K562 (cell line): Measurements from ENCODE around the gene PREX1.

Source experiments
- GATA2 ChIP-seq: sonication (generic); formaldehyde crosslinking; IDR thresholded peaks from 2 replicates; pipeline ENCODE4 v1.4.0; 2020; ENCODE audit warnings: mild to moderate bottlenecking, missing genetic modification reagents
- GTF2A2 ChIP-seq: IDR thresholded peaks from 2 replicates; pipeline ENCODE4 v1.6.1; 2016; ENCODE audit warnings: mild to moderate bottlenecking, missing genetic modification characterization, missing compliant biosample characterization
- HNRNPUL1 ChIP-seq: fragments of 200-400 bp; formaldehyde crosslinking; IDR thresholded peaks from 2 replicates; pipeline ENCODE4 v1.6.1; 2017; ENCODE audit warnings: low read length
- L3MBTL2 ChIP-seq: fragments of 450-650 bp; IDR thresholded peaks from 2 replicates; pipeline ENCODE4 v1.6.1; 2016; ENCODE audit warnings: mild to moderate bottlenecking, moderate library complexity
- MYBL2 ChIP-seq, 2 experiments: fragments of 450-650 bp in 1 of 2; sonication (generic) in 1 of 2; formaldehyde crosslinking in 1 of 2; IDR thresholded peaks; 2 replicates each; pipeline versions ENCODE4 v1.6.1 to v1.8.1; 2017 to 2022; ENCODE audit warnings: borderline replicate concordance in 1 of 2, inconsistent platforms in 1 of 2, low read depth in 1 of 2, mild to moderate bottlenecking in 1 of 2, missing genetic modification reagents in 1 of 2, moderate library complexity in 1 of 2
- NFIC ChIP-seq: fragments of 450-650 bp; IDR thresholded peaks from 2 replicates; pipeline ENCODE4 v1.6.1; 2017; ENCODE audit warnings: mild to moderate bottlenecking, inconsistent platforms
- POLR2A ChIP-seq: fragments of 450-650 bp; conservative IDR thresholded peaks from 2 replicates; pipeline ENCODE4 v1.6.1; 2016
- PTBP1 ChIP-seq: fragments of 200-400 bp; formaldehyde crosslinking; IDR thresholded peaks from 2 replicates; pipeline ENCODE4 v1.6.1; 2017; ENCODE audit warnings: low read depth, low read length
- RFX5 ChIP-seq: IDR thresholded peaks from 2 replicates; pipeline ENCODE4 v1.6.1; 2011; ENCODE audit warnings: low read depth, mild to moderate bottlenecking, improper control_type of control experiment, low read length
- XRCC5 ChIP-seq: fragments of 200-400 bp; formaldehyde crosslinking; IDR thresholded peaks from 2 replicates; pipeline ENCODE4 v1.6.1; 2017; ENCODE audit warnings: low read depth, mild to moderate bottlenecking, low read length
- ZNF274 ChIP-seq: IDR thresholded peaks from 2 replicates; pipeline ENCODE4 v1.6.1; 2011; ENCODE audit warnings: low read depth, mild to moderate bottlenecking, low read length, moderate library complexity, borderline replicate concordance
- TF ChIP-seq, protein P1 (sequence below): fragments of 250-450 bp; sonication (Bioruptor Pico); IDR thresholded peaks from 2 replicates; pipeline ENCODE4 v1.4.0; 2020; ENCODE audit warnings: mild to moderate bottlenecking, moderate library complexity
- TF ChIP-seq, protein P2 (sequence below), 3 experiments: IDR thresholded peaks in 2 of 3; conservative IDR thresholded peaks in 1 of 3; 2 replicates each; pipeline ENCODE4 v1.5.1; 2011 to 2012; ENCODE audit warnings: low read length in 3 of 3, mild to moderate bottlenecking in 3 of 3, control low read depth in 2 of 3, improper control_type of control experiment in 1 of 3, inconsistent platforms in 1 of 3, low read depth in 1 of 3, mixed read lengths in 1 of 3, moderate library complexity in 1 of 3; ENCODE audit not compliant: insufficient read depth in 2 of 3

DNA sequence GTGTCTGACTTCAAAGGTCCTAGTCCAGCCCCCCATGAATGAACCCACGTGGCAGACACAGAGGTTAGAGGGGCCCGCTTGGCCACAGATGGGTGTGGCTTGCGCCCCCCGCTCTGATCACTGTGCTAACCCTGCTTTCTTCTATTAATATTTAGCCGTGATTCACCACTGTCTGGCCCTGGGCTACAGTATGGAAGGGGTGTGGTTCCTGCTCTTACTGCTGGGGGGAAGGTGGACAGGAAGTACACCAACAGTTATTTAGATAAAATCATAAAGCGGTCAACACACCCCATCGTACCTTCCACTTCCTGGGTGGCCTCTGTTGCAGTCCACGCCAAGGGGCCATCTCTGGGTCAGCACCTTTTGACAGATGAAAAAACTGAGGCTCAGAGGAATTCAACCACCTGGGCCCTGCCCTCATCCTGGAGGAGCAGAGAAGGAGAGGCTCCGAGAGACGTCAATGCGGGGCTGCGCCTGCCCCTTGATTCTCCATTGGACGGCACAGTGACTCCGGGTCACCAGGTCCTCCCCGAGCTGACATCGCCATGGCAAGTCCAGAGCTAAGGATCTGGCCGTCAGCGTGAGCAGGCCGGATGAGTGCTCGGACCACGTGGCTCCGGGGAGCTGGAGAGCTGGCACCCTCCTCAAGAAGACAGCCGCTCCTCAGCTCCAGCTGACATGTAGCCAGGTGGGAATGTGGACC is 206.3 kb downstream of the PREX1 start:
- TF ChIP-seq, protein P1, sequence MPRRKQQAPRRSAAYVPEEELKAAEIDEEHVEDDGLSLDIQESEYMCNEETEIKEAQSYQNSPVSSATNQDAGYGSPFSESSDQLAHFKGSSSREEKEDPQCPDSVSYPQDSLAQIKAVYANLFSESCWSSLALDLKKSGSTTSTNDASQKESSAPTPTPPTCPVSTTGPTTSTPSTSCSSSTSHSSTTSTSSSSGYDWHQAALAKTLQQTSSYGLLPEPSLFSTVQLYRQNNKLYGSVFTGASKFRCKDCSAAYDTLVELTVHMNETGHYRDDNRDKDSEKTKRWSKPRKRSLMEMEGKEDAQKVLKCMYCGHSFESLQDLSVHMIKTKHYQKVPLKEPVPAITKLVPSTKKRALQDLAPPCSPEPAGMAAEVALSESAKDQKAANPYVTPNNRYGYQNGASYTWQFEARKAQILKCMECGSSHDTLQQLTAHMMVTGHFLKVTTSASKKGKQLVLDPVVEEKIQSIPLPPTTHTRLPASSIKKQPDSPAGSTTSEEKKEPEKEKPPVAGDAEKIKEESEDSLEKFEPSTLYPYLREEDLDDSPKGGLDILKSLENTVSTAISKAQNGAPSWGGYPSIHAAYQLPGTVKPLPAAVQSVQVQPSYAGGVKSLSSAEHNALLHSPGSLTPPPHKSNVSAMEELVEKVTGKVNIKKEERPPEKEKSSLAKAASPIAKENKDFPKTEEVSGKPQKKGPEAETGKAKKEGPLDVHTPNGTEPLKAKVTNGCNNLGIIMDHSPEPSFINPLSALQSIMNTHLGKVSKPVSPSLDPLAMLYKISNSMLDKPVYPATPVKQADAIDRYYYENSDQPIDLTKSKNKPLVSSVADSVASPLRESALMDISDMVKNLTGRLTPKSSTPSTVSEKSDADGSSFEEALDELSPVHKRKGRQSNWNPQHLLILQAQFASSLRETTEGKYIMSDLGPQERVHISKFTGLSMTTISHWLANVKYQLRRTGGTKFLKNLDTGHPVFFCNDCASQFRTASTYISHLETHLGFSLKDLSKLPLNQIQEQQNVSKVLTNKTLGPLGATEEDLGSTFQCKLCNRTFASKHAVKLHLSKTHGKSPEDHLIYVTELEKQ (CRISPR knock-in tag) = no peak
- no peak for TF ChIP-seq GTF2A2
- TF ChIP-seq POLR2A = no peak
- no peak for TF ChIP-seq HNRNPUL1
- TF ChIP-seq, protein P2, sequence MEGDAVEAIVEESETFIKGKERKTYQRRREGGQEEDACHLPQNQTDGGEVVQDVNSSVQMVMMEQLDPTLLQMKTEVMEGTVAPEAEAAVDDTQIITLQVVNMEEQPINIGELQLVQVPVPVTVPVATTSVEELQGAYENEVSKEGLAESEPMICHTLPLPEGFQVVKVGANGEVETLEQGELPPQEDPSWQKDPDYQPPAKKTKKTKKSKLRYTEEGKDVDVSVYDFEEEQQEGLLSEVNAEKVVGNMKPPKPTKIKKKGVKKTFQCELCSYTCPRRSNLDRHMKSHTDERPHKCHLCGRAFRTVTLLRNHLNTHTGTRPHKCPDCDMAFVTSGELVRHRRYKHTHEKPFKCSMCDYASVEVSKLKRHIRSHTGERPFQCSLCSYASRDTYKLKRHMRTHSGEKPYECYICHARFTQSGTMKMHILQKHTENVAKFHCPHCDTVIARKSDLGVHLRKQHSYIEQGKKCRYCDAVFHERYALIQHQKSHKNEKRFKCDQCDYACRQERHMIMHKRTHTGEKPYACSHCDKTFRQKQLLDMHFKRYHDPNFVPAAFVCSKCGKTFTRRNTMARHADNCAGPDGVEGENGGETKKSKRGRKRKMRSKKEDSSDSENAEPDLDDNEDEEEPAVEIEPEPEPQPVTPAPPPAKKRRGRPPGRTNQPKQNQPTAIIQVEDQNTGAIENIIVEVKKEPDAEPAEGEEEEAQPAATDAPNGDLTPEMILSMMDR (IDR thresholded peaks at IDR 0.05 in 2 of 3, conservative IDR thresholded peaks at IDR 0.05 in 1 of 3; ENCODE audit: insufficient read depth in 2 of 3, low read depth in 1 of 3, low read length in 3 of 3) = no peak; a peak in 1 of 6 replicates
- TF ChIP-seq NFIC = no peak
- TF ChIP-seq L3MBTL2 = peak; percentile 40; the same call in 1 of the 2 replicates
- TF ChIP-seq ZNF274 = no peak
- no peak for TF ChIP-seq PTBP1
- no peak for TF ChIP-seq GATA2
- no peak for TF ChIP-seq XRCC5
- TF ChIP-seq RFX5 = no peak
- TF ChIP-seq MYBL2 (IDR thresholded peaks at IDR 0.05; ENCODE audit: low read depth) = no peak
- no peak for TF ChIP-seq MYBL2 (CRISPR knock-in tag; IDR thresholded peaks at IDR 0.05; ENCODE audit: borderline replicate concordance)
